Glutamatergic neuron (in vitro differentiated cells): ENCODE results near the gene CHERP. TPM values are rescaled to one million over a fixed set of nuclear protein-coding genes. Genes with fewer than 3 reads are reported as not detected.

Experiments used
- DNase-seq: peaks from one replicate; pipeline ENCODE4 v3.0.0; 2022
- H3K27ac Mint-ChIP-seq: one replicate; pipeline ENCODE4 v1.8.0; 2020; ENCODE audit warnings: mild to moderate bottlenecking, mixed read lengths, inconsistent platforms; ENCODE audit not compliant: unreplicated experiment
- H3K27me3 Mint-ChIP-seq: one replicate; pipeline ENCODE4 v1.8.0; 2020; ENCODE audit warnings: mild to moderate bottlenecking, moderate library complexity, mixed read lengths, inconsistent platforms; ENCODE audit not compliant: unreplicated experiment
- H3K36me3 Mint-ChIP-seq: one replicate; pipeline ENCODE4 v1.8.0; 2020; ENCODE audit warnings: mild to moderate bottlenecking, mixed read lengths, inconsistent platforms; ENCODE audit not compliant: unreplicated experiment
- H3K4me1 Mint-ChIP-seq: one replicate; pipeline ENCODE4 v1.8.0; 2020; ENCODE audit warnings: mild to moderate bottlenecking, low read depth, mixed read lengths, inconsistent platforms; ENCODE audit not compliant: unreplicated experiment
- H3K4me3 Mint-ChIP-seq: one replicate; pipeline ENCODE4 v1.8.0; 2020; ENCODE audit warnings: mild to moderate bottlenecking, mixed read lengths, inconsistent platforms; ENCODE audit not compliant: unreplicated experiment
- H3K9me3 Mint-ChIP-seq: one replicate; pipeline ENCODE4 v1.8.0; 2020; ENCODE audit warnings: mild to moderate bottlenecking, moderate library complexity, mixed read lengths, inconsistent platforms; ENCODE audit not compliant: unreplicated experiment
- total RNA-seq: library from RNA; stranded (reverse); fragmentation: NEBNext Ultra II Directional; extraction: Animal tissue kit (Norgen Biotek cat#: 25700); gene quantifications from one replicate; pipeline ENCODE4 v1.2.1, GENCODE V29; 2021; ENCODE audit not compliant: unreplicated experiment
- TF ChIP-seq, protein P1 (sequence below): fragments of 200-600 bp; sonication (generic); IDR thresholded peaks from one replicate; pipeline ENCODE4 v1.5.0; 2021; ENCODE audit not compliant: partially characterized antibody, unreplicated experiment

CHERP gene
- total RNA-seq, 1 donor from 2014 or later, result 50.7 TPM

DNA sequence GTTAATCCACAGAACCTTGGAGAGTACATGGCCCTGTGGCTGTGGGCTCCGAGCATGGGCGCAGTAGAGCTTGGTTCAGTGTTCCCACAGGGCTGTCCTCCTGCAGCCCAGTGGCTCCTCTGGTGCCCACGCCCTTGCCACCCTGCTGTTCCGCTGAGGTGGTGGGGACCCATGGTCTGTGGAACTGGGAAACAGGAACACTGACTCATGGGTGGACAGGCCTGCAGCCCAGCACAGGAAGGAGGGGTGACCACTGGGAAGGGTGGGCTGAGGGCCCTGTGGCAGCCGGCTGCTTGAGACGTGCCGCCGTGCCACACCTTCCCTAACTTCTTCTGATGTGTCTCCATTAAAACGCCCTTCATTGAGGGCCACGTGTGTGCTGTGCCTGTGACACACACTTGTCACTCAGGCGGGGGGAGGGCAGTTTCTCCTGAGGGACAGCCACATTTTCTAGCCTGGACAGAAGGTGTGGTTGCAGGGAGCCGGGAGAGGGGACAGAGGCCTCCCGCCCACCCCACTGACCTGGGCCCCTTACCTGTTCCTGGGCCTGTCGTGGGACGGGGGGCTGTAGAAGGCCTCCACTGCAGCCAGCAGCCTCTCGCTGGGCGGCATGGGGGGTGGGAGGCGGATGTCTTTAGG is 21.1 kb downstream of the CHERP start:
- DNase-seq, result no peak
- no peaks in the 10 kb centered on the region for H3K4me1 Mint-ChIP-seq

DNA sequence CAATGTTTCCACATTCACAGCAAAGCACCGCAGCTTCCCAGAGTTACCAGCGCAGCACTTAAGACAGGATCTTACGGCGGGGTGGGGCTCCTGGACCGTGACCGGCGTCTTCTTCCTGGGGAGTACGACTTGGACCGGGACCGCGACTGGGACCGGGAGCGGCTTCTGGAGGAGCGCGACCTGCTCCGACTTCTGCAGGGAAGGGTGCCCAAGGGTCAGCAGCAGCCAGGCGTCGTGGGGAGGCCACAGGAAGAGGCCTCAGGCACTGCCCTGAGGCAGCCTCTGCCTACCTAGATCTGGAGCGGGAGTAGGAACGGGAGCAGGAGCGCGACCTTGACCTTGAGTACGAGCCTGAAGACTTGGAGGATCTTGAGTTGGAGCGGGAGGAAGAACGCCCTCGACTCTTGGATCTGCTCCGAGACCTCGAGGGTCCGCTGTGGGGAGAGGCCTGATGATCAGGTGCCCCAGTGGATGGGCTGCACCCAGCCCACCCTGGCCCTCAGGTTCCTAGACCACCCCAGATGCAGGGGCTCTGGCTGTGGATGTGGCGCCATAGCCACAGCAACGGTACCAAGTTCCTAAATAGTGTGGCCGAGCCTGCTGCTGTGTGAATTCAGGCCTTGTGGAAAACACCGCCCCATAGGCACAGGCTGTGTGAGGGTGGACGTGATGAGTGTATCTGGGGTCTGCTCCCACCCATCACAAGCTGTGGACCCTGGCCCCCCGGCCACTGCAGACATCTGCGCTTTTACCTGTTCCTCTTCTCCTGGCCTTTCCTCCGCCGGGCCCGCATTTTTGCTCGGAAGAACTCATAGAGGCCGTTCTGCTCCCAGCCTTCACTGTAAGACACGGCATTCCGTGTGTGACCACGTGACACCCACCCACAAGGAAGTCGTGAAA is 21.9 kb downstream of the CHERP start:
- Mint-ChIP-seq H3K36me3 (no peaks in the 10 kb centered on the region), H3K9me3 (no peaks in the 10 kb centered on the region), H3K4me1 (no peaks in the 10 kb centered on the region), H3K27me3 (peaks cover 1% of the 10 kb centered on the region), H3K27ac (no peak overlapping the region), H3K4me3 (no peak overlapping the region)
- no peak for DNase-seq
- TF ChIP-seq, protein P1, sequence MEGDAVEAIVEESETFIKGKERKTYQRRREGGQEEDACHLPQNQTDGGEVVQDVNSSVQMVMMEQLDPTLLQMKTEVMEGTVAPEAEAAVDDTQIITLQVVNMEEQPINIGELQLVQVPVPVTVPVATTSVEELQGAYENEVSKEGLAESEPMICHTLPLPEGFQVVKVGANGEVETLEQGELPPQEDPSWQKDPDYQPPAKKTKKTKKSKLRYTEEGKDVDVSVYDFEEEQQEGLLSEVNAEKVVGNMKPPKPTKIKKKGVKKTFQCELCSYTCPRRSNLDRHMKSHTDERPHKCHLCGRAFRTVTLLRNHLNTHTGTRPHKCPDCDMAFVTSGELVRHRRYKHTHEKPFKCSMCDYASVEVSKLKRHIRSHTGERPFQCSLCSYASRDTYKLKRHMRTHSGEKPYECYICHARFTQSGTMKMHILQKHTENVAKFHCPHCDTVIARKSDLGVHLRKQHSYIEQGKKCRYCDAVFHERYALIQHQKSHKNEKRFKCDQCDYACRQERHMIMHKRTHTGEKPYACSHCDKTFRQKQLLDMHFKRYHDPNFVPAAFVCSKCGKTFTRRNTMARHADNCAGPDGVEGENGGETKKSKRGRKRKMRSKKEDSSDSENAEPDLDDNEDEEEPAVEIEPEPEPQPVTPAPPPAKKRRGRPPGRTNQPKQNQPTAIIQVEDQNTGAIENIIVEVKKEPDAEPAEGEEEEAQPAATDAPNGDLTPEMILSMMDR, result no peak

More for the DNA sequence above, 21.1 kb downstream of the CHERP start:
- Mint-ChIP-seq H3K36me3 (no peaks in the 10 kb centered on the region), H3K4me3 (no peak overlapping the region), H3K27me3 (peaks cover 1% of the 10 kb centered on the region), H3K9me3 (no peaks in the 10 kb centered on the region), H3K27ac (no peak overlapping the region)
- TF ChIP-seq, protein P1, result no peak

DNA sequence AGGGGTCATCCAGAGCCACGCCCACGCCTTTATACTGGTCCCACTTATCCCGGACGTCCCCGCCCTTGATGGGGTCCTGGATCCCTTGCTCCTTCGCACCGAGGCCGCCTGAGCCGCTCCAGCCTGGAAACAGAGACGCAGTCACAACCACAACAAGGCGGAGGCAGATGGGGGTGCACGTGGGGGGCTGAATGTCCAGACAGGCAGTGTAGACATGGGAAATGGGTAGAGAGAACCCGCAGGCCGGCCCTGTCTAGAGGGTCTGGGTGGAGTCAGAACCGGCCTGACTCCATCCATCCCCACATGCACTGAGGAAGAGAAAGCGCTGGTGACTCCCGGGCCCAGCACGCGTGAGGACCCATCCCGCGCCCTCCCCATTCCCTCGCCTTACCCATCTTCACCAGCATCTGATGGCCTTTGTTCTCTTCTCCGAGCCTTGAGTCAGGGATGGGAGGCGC is 23.0 kb downstream of the CHERP start:
- Mint-ChIP-seq H3K36me3 (no peaks in the 10 kb centered on the region), H3K4me1 (no peaks in the 10 kb centered on the region), H3K9me3 (no peaks in the 10 kb centered on the region), H3K27me3 (peaks cover 1% of the 10 kb centered on the region), H3K27ac (no peak overlapping the region), H3K4me3 (no peak overlapping the region)
- no peak for DNase-seq
- TF ChIP-seq, protein P1, result no peak

DNA sequence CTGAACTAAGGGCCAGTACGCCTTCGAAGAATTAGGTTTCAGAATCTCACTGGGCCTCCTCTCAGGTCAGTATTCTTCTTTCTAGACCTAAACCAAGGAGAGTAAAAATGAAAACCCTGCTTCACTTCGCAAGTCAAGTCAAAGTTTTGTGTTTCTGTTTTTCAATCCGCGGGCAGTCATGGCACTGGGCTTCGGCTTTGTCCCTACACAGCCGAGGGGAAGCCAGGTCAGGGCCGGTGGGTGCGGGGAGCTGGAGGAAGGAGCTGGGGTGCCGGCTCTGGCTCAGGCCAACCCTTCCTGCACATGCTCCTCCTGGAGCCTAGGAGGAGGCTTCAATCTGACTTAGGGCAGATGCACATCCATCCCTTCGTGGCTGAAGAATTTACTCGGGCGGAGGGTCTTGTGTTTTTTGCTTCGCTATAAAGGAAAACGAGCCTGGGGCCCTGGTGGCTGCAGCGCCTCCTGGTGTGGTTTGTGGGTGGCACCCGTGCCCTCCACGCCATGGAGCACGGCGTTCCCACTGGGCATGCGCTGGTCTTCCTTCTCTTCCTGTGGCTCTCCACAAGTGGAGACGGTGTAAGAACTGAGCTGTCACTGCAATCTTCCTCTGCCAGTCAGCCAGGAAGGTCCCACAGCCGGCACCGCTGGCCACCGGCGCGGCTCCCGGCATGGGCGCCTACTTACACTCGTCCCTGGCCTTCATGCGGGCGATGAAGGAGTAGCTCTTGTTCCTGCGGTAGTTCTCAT is 23.6 kb downstream of the CHERP start:
- no peaks in the 10 kb centered on the region for H3K9me3 Mint-ChIP-seq
- TF ChIP-seq, protein P1, result no peak
- peak overlapping the region; percentile 38 for H3K27ac Mint-ChIP-seq
- peaks cover 1% of the 10 kb centered on the region for H3K27me3 Mint-ChIP-seq
- H3K36me3 Mint-ChIP-seq, result no peaks in the 10 kb centered on the region
- H3K4me1 Mint-ChIP-seq, result no peaks in the 10 kb centered on the region
- DNase-seq, result no peak
- no peak overlapping the region for H3K4me3 Mint-ChIP-seq
